SK-N-SH (cell line): Measurements from ENCODE around the gene SMARCC2. TPM values are rescaled to one million over a fixed set of nuclear protein-coding genes. Genes with fewer than 3 reads are reported as not detected.

Source experiments
- CTCF ChIA-PET: fragments of 300-600, 350-600 bp; formaldehyde crosslinking; extraction: SDS; loops from one replicate; lab custom pipeline; 2021; lab: Yijun Ruan, JAX
- POLR2A ChIA-PET: fragments of 350-600 bp; sonication (Branson Sonifier 250); formaldehyde crosslinking; extraction: SDS; loops from one replicate; lab custom pipeline; 2020; ENCODE audit warnings: antibody characterized with exemption, inconsistent platforms; lab: Yijun Ruan, JAX
- DNase-seq: peaks from one replicate; pipeline ENCODE4 v3.0.0; 2012
- H2AFZ ChIP-seq: fragments of 200-600 bp; sonication (generic); 2 replicates; pipeline ENCODE4 v1.8.1; 2016; ENCODE audit warnings: antibody characterized with exemption, mild to moderate bottlenecking, low read depth
- H3F3A ChIP-seq: fragments of 200-600 bp; sonication (generic); replicated peaks from 2 replicates; pipeline ENCODE3; 2016; ENCODE audit warnings: antibody characterized with exemption, mild to moderate bottlenecking; ENCODE audit not compliant: insufficient read depth
- H3K27ac ChIP-seq, 2 experiments: fragments of 200-500 bp in 1 of 2; fragments of 200-600 bp in 1 of 2; sonication (Bioruptor generic) in 1 of 2; sonication (generic), shearing (Covaris generic) in 1 of 2; 2 replicates each; pipeline versions ENCODE4 v1.5.1 to v1.6.1; 2014 to 2016; ENCODE audit warnings: low read depth in 2 of 2, inconsistent platforms in 1 of 2, low read length in 1 of 2, mild to moderate bottlenecking in 1 of 2, mixed read lengths in 1 of 2
- H3K27me3 ChIP-seq: fragments of 200-600 bp; sonication (generic), shearing (Covaris generic); 2 replicates; pipeline ENCODE4 v1.6.1; 2016; ENCODE audit warnings: mixed run types; ENCODE audit not compliant: insufficient read depth
- H3K36me3 ChIP-seq, 2 experiments: fragments of 200-500 bp in 1 of 2; fragments of 200-600 bp in 1 of 2; sonication (Bioruptor generic) in 1 of 2; sonication (generic) in 1 of 2; replicated peaks in 1 of 2; 2 replicates each; pipeline versions ENCODE3 to v1.5.1; 2014 to 2016; ENCODE audit warnings: low read length in 1 of 2, mild to moderate bottlenecking in 1 of 2; ENCODE audit not compliant: insufficient read depth in 2 of 2, control insufficient read depth in 1 of 2
- H3K4me1 ChIP-seq, 2 experiments: fragments of 200-500 bp in 1 of 2; fragments of 200-600 bp in 1 of 2; sonication (Bioruptor generic) in 1 of 2; sonication (generic), shearing (Covaris generic) in 1 of 2; 2 replicates each; pipeline versions ENCODE4 v1.5.1 to v1.6.1; 2014 to 2016; ENCODE audit warnings: low read depth in 1 of 2, low read length in 1 of 2, mixed run types in 1 of 2; ENCODE audit not compliant: insufficient read depth in 2 of 2, control insufficient read depth in 1 of 2
- H3K4me2 ChIP-seq: fragments of 200-600 bp; sonication (generic), shearing (Covaris generic); 2 replicates; pipeline ENCODE4 v1.6.1; 2017; ENCODE audit warnings: mixed run types
- H3K4me3 ChIP-seq, 2 experiments: fragments of 200-500 bp in 1 of 2; fragments of 200-600 bp in 1 of 2; sonication (Bioruptor generic) in 1 of 2; sonication (generic), shearing (Covaris generic) in 1 of 2; 2 replicates each; pipeline versions ENCODE4 v1.5.1 to v1.8.1; 2014 to 2016; ENCODE audit warnings: low read depth in 2 of 2, inconsistent platforms in 1 of 2, low read length in 1 of 2, mild to moderate bottlenecking in 1 of 2, mixed read lengths in 1 of 2, moderate library complexity in 1 of 2
- H3K79me2 ChIP-seq: fragments of 200-600 bp; sonication (generic); 2 replicates; pipeline ENCODE4 v1.8.1; 2017; ENCODE audit warnings: mild to moderate bottlenecking; ENCODE audit not compliant: insufficient read depth
- H3K9ac ChIP-seq: fragments of 200-600 bp; sonication (generic); 2 replicates; pipeline ENCODE4 v1.6.1; 2017; ENCODE audit warnings: mixed run types
- H3K9me2 ChIP-seq: fragments of 200-600 bp; sonication (generic); 2 replicates; pipeline ENCODE4 v1.6.1; 2017; ENCODE audit warnings: mixed run types
- H3K9me3 ChIP-seq: fragments of 200-600 bp; sonication (generic); 2 replicates; pipeline ENCODE4 v1.6.1; 2017; ENCODE audit warnings: mixed run types, mild to moderate bottlenecking, moderate library complexity
- H4K20me1 ChIP-seq: fragments of 200-600 bp; sonication (generic); 2 replicates; pipeline ENCODE4 v1.6.1; 2017; ENCODE audit warnings: mild to moderate bottlenecking, mixed run types; ENCODE audit not compliant: insufficient read depth
- EZH2phosphoT487 ChIP-seq: fragments of 200-600 bp; sonication (generic); IDR thresholded peaks from 2 replicates; pipeline ENCODE4 v1.6.1; 2017; ENCODE audit warnings: low read depth, mixed run types, mild to moderate bottlenecking, antibody characterized with exemption, moderate library complexity, borderline replicate concordance
- GATA2 ChIP-seq: sonication (generic); formaldehyde crosslinking; IDR thresholded peaks from 2 replicates; pipeline ENCODE4 v1.5.0; 2020; ENCODE audit warnings: mild to moderate bottlenecking, missing genetic modification reagents
- JUND ChIP-seq: IDR thresholded peaks from 2 replicates; pipeline ENCODE4 v1.4.0; 2012
- NFIC ChIP-seq: IDR thresholded peaks from 2 replicates; pipeline ENCODE4 v1.4.0; 2012; ENCODE audit warnings: borderline replicate concordance
- NRF1 ChIP-seq: IDR thresholded peaks from 2 replicates; pipeline ENCODE4 v1.6.1; 2012; ENCODE audit warnings: low read depth, mild to moderate bottlenecking, low read length
- SIN3A ChIP-seq: IDR thresholded peaks from 2 replicates; pipeline ENCODE4 v1.6.1; 2012; ENCODE audit warnings: low read depth, mild to moderate bottlenecking, low read length, moderate library complexity, borderline replicate concordance
- TAF1 ChIP-seq: IDR thresholded peaks from 2 replicates; pipeline ENCODE4 v1.6.1; 2012; ENCODE audit warnings: low read depth, mild to moderate bottlenecking, low read length, moderate library complexity, borderline replicate concordance
- TEAD4 ChIP-seq: IDR thresholded peaks from 2 replicates; pipeline ENCODE4 v1.4.0; 2012; ENCODE audit warnings: mild to moderate bottlenecking, borderline replicate concordance; ENCODE audit not compliant: insufficient read depth
- WGBS: methylation state at CpG from one replicate; pipeline ENCODE4 v1.1.6; 2017; ENCODE audit warnings: low lambda C conversion rate; 5-methylcytosine and 5-hydroxymethylcytosine counted together
- polyA plus RNA-seq, 3 experiments: library from polyadenylated mRNA; depleted of rRNA; stranded (reverse); fragments of >200 nt; gene quantifications; 2 replicates each; pipeline ENCODE4 v1.2.3, GENCODE V29; 2012
- TF ChIP-seq, protein P1 (sequence below): fragments of 150-350 bp; IDR thresholded peaks from 2 replicates; pipeline ENCODE4 v1.6.1; 2016; ENCODE audit warnings: mild to moderate bottlenecking, low read depth, low read length
- TF ChIP-seq, protein P2 (sequence below): IDR thresholded peaks from 2 replicates; pipeline ENCODE4 v1.4.0; 2012; ENCODE audit warnings: low read depth
- TF ChIP-seq, protein P3 (sequence below): fragments of 200-600 bp; sonication (generic); IDR thresholded peaks from 2 replicates; pipeline ENCODE4 v1.6.1; 2017; ENCODE audit warnings: antibody characterized with exemption, mild to moderate bottlenecking, moderate library complexity

SMARCC2 gene
- polyA plus RNA-seq, 1 of the 3 experiments (the other 2 are of a cell fraction): 64.3 TPM

DNA sequence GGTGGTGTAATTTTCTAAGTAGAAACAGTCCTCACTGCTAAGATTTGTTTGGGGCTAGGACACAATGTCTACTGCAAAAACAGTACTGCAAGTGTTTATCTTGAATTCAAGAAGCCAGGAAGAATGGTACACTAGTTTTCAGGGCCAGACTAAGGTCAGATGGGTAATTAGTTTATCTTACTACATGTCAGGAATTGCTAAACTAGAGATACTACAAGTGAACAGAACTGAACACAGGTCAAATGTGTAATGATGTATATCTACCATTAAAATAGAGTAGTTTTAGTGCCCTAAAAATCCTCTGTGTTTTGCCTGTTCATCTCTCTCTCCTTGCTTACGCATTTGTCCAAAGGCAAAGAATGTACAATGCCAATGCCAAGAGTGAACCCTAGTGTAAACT, 75.2 kb downstream of the SMARCC2 start:
- H3K4me3 ChIP-seq: no peak overlapping the region
- H3K27me3 ChIP-seq: no peaks in the 10 kb centered on the region
- 97% methylated on average over 1 of the region's 1 CpG for WGBS
- peaks cover 3% of the 10 kb centered on the region; the same call in 1 of the 2 replicates for H4K20me1 ChIP-seq
- no peak overlapping the region for H2AFZ ChIP-seq
- POLR2A ChIA-PET: interaction anchor here (0.7 kb wide), 1 partner anchor 56 kb away, joined by 3 read pairs; no protein-coding TSS in a partner anchor
- no peak overlapping the region for H3K4me2 ChIP-seq
- H3K9me2 ChIP-seq: no peaks in the 10 kb centered on the region
- CTCF ChIA-PET: no interaction called here
- H3K79me2 ChIP-seq: peaks cover 21% of the 10 kb centered on the region
- H3K9me3 ChIP-seq: no peaks in the 10 kb centered on the region
- TF ChIP-seq TAF1: no peak
- TF ChIP-seq, protein P1, sequence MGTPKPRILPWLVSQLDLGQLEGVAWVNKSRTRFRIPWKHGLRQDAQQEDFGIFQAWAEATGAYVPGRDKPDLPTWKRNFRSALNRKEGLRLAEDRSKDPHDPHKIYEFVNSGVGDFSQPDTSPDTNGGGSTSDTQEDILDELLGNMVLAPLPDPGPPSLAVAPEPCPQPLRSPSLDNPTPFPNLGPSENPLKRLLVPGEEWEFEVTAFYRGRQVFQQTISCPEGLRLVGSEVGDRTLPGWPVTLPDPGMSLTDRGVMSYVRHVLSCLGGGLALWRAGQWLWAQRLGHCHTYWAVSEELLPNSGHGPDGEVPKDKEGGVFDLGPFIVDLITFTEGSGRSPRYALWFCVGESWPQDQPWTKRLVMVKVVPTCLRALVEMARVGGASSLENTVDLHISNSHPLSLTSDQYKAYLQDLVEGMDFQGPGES: no peak
- no peak for TF ChIP-seq TEAD4
- TF ChIP-seq GATA2 (CRISPR knock-in tag): no peak
- TF ChIP-seq JUND: no peak
- no peak for TF ChIP-seq EZH2phosphoT487
- no peak for TF ChIP-seq NRF1
- TF ChIP-seq NFIC: no peak
- TF ChIP-seq, protein P2, sequence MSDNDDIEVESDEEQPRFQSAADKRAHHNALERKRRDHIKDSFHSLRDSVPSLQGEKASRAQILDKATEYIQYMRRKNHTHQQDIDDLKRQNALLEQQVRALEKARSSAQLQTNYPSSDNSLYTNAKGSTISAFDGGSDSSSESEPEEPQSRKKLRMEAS: no peak
- no peak for TF ChIP-seq SIN3A
- TF ChIP-seq, protein P3, sequence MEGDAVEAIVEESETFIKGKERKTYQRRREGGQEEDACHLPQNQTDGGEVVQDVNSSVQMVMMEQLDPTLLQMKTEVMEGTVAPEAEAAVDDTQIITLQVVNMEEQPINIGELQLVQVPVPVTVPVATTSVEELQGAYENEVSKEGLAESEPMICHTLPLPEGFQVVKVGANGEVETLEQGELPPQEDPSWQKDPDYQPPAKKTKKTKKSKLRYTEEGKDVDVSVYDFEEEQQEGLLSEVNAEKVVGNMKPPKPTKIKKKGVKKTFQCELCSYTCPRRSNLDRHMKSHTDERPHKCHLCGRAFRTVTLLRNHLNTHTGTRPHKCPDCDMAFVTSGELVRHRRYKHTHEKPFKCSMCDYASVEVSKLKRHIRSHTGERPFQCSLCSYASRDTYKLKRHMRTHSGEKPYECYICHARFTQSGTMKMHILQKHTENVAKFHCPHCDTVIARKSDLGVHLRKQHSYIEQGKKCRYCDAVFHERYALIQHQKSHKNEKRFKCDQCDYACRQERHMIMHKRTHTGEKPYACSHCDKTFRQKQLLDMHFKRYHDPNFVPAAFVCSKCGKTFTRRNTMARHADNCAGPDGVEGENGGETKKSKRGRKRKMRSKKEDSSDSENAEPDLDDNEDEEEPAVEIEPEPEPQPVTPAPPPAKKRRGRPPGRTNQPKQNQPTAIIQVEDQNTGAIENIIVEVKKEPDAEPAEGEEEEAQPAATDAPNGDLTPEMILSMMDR: no peak
- H3K4me1 ChIP-seq: peaks cover 8 to 10% of the 10 kb centered on the region in 2 experiments; a peak in 3 of 4 replicates
- peak overlapping the region in 1 of 2 experiments; percentile 10; a peak in 1 of 4 replicates for H3K27ac ChIP-seq
- no peak overlapping the region for H3K9ac ChIP-seq
- H3F3A ChIP-seq: peaks cover 51% of the 10 kb centered on the region
- H3K36me3 ChIP-seq: peaks cover 40 to 44% of the 10 kb centered on the region in 2 experiments
- no peak for DNase-seq

Other genes with a start within 250 kb of the SMARCC2 start
- gene PMEL, start 223.4 kb downstream of the SMARCC2 start, polyA plus RNA-seq (2012; rRNA removed): 1.8 and 2.7 TPM in 2 replicates
- 34.7 and 43.3 TPM in 2 replicates for gene CDK2, start 222.7 kb downstream of the SMARCC2 start, polyA plus RNA-seq (2012; rRNA removed)
- gene RAB5B, start 215.4 kb downstream of the SMARCC2 start, polyA plus RNA-seq (2012; rRNA removed): 54.0 and 79.4 TPM in 2 replicates
- gene SUOX, start 192.2 kb downstream of the SMARCC2 start, polyA plus RNA-seq (2012; rRNA removed): 23.2 and 25.7 TPM in 2 replicates
- gene IKZF4, start 168.4 kb downstream of the SMARCC2 start, polyA plus RNA-seq (2012; rRNA removed): 2.0 and 3.9 TPM in 2 replicates
- gene RPS26, start 147.6 kb downstream of the SMARCC2 start, polyA plus RNA-seq (2012; rRNA removed): 1,500 and 1,782 TPM in 2 replicates
- gene ERBB3, start 109.3 kb downstream of the SMARCC2 start, polyA plus RNA-seq (2012; rRNA removed): 1.4 and 1.5 TPM in 2 replicates
- gene PA2G4, start 84.9 kb downstream of the SMARCC2 start, polyA plus RNA-seq (2012; rRNA removed): 207 and 213 TPM in 2 replicates
- gene RPL41, start 72.8 kb downstream of the SMARCC2 start, polyA plus RNA-seq (2012; rRNA removed): 11,334 and 12,464 TPM in 2 replicates
- gene ZC3H10, start 71.2 kb downstream of the SMARCC2 start, polyA plus RNA-seq (2012; rRNA removed): 1.9 and 2.0 TPM in 2 replicates
- 132 and 143 TPM in 2 replicates for gene ESYT1, start 61.2 kb downstream of the SMARCC2 start, polyA plus RNA-seq (2012; rRNA removed)
- 203 and 234 TPM in 2 replicates for gene MYL6B, start 36.9 kb downstream of the SMARCC2 start, polyA plus RNA-seq (2012; rRNA removed)
- 4,697 and 4,711 TPM in 2 replicates for gene MYL6, start 31.1 kb downstream of the SMARCC2 start, polyA plus RNA-seq (2012; rRNA removed)
- 127 and 147 TPM in 2 replicates for gene RNF41, start 32.4 kb upstream of the SMARCC2 start, polyA plus RNA-seq (2012; rRNA removed)
- gene NABP2, start 34.9 kb upstream of the SMARCC2 start, polyA plus RNA-seq (2012; rRNA removed): 49.3 and 52.3 TPM in 2 replicates
- 0.12 TPM in 1 of 2 replicates, not detected in the other for gene SLC39A5, start 40.6 kb upstream of the SMARCC2 start, polyA plus RNA-seq (2012; rRNA removed)
- 22.5 and 23.4 TPM in 2 replicates for gene ANKRD52, start 68.9 kb upstream of the SMARCC2 start, polyA plus RNA-seq (2012; rRNA removed)
- gene COQ10A, start 77.5 kb upstream of the SMARCC2 start, polyA plus RNA-seq (2012; rRNA removed): 42.2 and 56.2 TPM in 2 replicates
- 121 and 149 TPM in 2 replicates for gene CS, start 110.8 kb upstream of the SMARCC2 start, polyA plus RNA-seq (2012; rRNA removed)
- gene CNPY2, start 126.5 kb upstream of the SMARCC2 start, polyA plus RNA-seq (2012; rRNA removed): 191 and 196 TPM in 2 replicates
- gene PAN2, start 144.5 kb upstream of the SMARCC2 start, polyA plus RNA-seq (2012; rRNA removed): 37.1 and 66.9 TPM in 2 replicates
- 0.29 and 0.46 TPM in 2 replicates for gene IL23A, start 149.4 kb upstream of the SMARCC2 start, polyA plus RNA-seq (2012; rRNA removed)
- gene STAT2, start 170.6 kb upstream of the SMARCC2 start, polyA plus RNA-seq (2012; rRNA removed): 58.1 and 91.4 TPM in 2 replicates
- not detected in 2 replicates for gene APOF, start 173.4 kb upstream of the SMARCC2 start, polyA plus RNA-seq (2012; rRNA removed)